HEK293T (cell line): ENCODE data around the gene ZBTB40.

Source experiments
- CTCF ChIA-PET: fragments of 350-600 bp; formaldehyde crosslinking; extraction: SDS; loops from one replicate; lab custom pipeline; 2021; ENCODE audit warnings: antibody characterized with exemption, inconsistent platforms; lab: Yijun Ruan, JAX
- POLR2A ChIA-PET: fragments of 350-600 bp; formaldehyde crosslinking; extraction: SDS; loops from one replicate; lab custom pipeline; 2020; ENCODE audit warnings: antibody characterized with exemption, inconsistent platforms; lab: Yijun Ruan, JAX
- DNase-seq: peaks from one replicate; pipeline ENCODE4 v3.0.0; 2012; ENCODE audit warnings: mixed read lengths; ENCODE audit errors: extremely low spot score
- ARNT ChIP-seq: fragments of 450-650 bp; IDR thresholded peaks from 2 replicates; pipeline ENCODE4 v1.6.1; 2017; ENCODE audit warnings: mild to moderate bottlenecking
- BHLHE40 ChIP-seq: fragments of 450-650 bp; IDR thresholded peaks from 2 replicates; pipeline ENCODE4 v1.6.1; 2016; ENCODE audit warnings: mild to moderate bottlenecking, moderate library complexity, borderline replicate concordance
- CTBP1 ChIP-seq: fragments of 450-650 bp; IDR thresholded peaks from 2 replicates; pipeline ENCODE4 v1.6.1; 2016; ENCODE audit warnings: borderline replicate concordance
- ELF4 ChIP-seq: fragments of 450-650 bp; IDR thresholded peaks from 2 replicates; pipeline ENCODE4 v1.6.1; 2017; ENCODE audit warnings: antibody characterized with exemption
- FOXA1 ChIP-seq: fragments of 450-650 bp; IDR thresholded peaks from 2 replicates; pipeline ENCODE4 v1.6.1; 2016; ENCODE audit warnings: mild to moderate bottlenecking
- FOXK2 ChIP-seq: fragments of 450-650 bp; IDR thresholded peaks from 2 replicates; pipeline ENCODE4 v1.6.1; 2016; ENCODE audit warnings: mild to moderate bottlenecking
- FOXM1 ChIP-seq: fragments of 450-650 bp; IDR thresholded peaks from 2 replicates; pipeline ENCODE4 v1.6.1; 2017; ENCODE audit warnings: mild to moderate bottlenecking, borderline replicate concordance
- HDGF ChIP-seq: fragments of 450-650 bp; IDR thresholded peaks from 2 replicates; pipeline ENCODE4 v1.6.1; 2017; ENCODE audit warnings: antibody characterized with exemption, borderline replicate concordance
- L3MBTL2 ChIP-seq: fragments of 450-650 bp; conservative IDR thresholded peaks from 2 replicates; pipeline ENCODE4 v1.6.1; 2016; ENCODE audit warnings: mild to moderate bottlenecking
- LEF1 ChIP-seq: fragments of 450-650 bp; IDR thresholded peaks from 2 replicates; pipeline ENCODE4 v1.6.1; 2017; ENCODE audit warnings: mild to moderate bottlenecking, borderline replicate concordance
- NFRKB ChIP-seq: fragments of 450-650 bp; IDR thresholded peaks from 2 replicates; pipeline ENCODE4 v1.6.1; 2016; ENCODE audit warnings: mild to moderate bottlenecking, moderate library complexity
- SP1 ChIP-seq: fragments of 450-650 bp; IDR thresholded peaks from 2 replicates; pipeline ENCODE4 v1.6.1; 2017
- SUZ12 ChIP-seq: fragments of 450-650 bp; IDR thresholded peaks from 2 replicates; pipeline ENCODE4 v1.6.1; 2016; ENCODE audit warnings: mild to moderate bottlenecking
- TARDBP ChIP-seq: fragments of 450-650 bp; IDR thresholded peaks from 2 replicates; pipeline ENCODE4 v1.6.1; 2016
- ZNF384 ChIP-seq: fragments of 450-650 bp; IDR thresholded peaks from 2 replicates; pipeline ENCODE4 v1.6.1; 2016
- TF ChIP-seq, protein P1 (sequence below): fragments of 450-650 bp; IDR thresholded peaks from 2 replicates; pipeline ENCODE4 v1.6.1; 2016

ZBTB40 gene

DNA sequence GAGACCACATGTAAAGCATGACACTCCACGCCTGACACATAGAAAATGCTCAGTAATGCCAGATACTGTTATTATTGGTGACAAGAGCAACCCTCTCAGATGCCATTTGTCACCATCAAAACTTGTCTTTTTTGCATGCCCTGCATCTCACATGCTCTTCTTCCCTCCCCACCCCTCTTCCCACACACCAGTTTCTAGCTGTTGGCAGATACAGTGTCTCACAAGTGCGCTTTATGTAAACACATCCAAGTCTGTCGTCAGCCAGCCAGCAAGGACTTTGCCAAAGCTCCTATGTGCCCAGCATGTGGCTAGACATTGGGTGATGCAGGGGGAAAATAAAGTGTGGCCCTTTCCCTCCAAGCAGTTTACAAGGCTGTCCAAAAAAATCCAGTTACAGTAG lies 66.7 kb downstream of the ZBTB40 start:
- DNase-seq = no peak
- no peak for TF ChIP-seq LEF1
- no peak for TF ChIP-seq ARNT
- no peak for TF ChIP-seq L3MBTL2
- TF ChIP-seq NFRKB = no peak
- no peak for TF ChIP-seq FOXM1
- no peak for TF ChIP-seq HDGF
- TF ChIP-seq SUZ12 = no peak
- ChIA-PET CTCF (no interaction called here), POLR2A (no interaction called here)

DNA sequence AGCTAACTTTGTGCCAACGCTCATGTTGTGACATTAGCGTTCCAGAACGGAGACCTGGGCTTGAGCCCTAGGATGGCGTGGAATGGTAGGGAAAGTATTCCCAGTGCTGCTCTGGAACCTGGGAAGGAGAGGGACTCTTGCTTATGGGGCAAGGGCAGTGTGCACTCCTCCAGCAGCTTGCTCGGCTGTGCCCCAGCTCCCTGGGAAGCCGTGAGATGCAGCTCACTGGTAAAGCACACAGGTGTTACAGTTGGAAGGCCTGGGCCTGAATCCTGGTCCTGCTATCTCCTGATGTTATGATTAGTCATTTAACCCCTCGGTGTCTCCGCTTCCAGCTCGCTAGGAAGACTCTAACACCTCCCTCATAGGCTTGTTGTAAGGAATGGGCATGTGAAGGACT lies 69.2 kb downstream of the ZBTB40 start:
- no peak for TF ChIP-seq LEF1
- TF ChIP-seq, protein P1, sequence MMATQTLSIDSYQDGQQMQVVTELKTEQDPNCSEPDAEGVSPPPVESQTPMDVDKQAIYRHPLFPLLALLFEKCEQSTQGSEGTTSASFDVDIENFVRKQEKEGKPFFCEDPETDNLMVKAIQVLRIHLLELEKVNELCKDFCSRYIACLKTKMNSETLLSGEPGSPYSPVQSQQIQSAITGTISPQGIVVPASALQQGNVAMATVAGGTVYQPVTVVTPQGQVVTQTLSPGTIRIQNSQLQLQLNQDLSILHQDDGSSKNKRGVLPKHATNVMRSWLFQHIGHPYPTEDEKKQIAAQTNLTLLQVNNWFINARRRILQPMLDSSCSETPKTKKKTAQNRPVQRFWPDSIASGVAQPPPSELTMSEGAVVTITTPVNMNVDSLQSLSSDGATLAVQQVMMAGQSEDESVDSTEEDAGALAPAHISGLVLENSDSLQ = no peak
- no peak for TF ChIP-seq HDGF
- TF ChIP-seq SP1 = no peak
- no peak for TF ChIP-seq ZNF384
- no peak for TF ChIP-seq FOXA1
- no peak for TF ChIP-seq ARNT
- no peak for TF ChIP-seq ELF4
- TF ChIP-seq SUZ12 = no peak
- TF ChIP-seq NFRKB = no peak
- TF ChIP-seq FOXM1 = no peak
- ChIA-PET CTCF (no interaction called here), POLR2A (interaction anchor here (2.0 kb wide), 1 partner anchor 11 kb away, joined by 9 read pairs; no protein-coding TSS in a partner anchor)
- DNase-seq = no peak

DNA sequence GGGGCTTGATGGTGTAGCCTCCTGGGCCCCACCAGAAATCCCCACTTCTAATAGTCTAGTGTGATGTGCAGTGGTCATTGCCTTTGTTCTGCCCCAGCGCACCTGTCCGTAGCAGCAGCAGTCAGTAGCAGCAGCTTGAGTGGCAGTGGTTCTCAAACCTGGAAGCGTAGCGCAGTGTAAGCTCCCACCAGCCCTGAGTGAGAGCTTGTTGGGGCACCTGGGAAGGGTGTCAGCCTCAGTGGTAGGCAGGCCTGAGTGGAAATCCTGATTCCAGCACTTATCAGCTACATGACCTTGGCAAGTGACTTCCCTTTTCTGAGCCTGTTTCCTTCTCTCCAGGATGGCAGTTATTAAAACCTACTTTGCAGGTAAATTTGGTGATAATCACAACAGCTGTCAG lies 70.0 kb downstream of the ZBTB40 start:
- ChIA-PET POLR2A (interaction anchor here (2.0 kb wide), 1 partner anchor 11 kb away, joined by 9 read pairs; no protein-coding TSS in a partner anchor), CTCF (no interaction called here)
- DNase-seq = no peak
- TF ChIP-seq ARNT = no peak
- no peak for TF ChIP-seq TARDBP
- no peak for TF ChIP-seq LEF1
- no peak for TF ChIP-seq ELF4
- TF ChIP-seq L3MBTL2 = no peak
- no peak for TF ChIP-seq FOXA1
- no peak for TF ChIP-seq BHLHE40
- no peak for TF ChIP-seq FOXK2
- TF ChIP-seq FOXM1 = no peak
- no peak for TF ChIP-seq SUZ12

DNA sequence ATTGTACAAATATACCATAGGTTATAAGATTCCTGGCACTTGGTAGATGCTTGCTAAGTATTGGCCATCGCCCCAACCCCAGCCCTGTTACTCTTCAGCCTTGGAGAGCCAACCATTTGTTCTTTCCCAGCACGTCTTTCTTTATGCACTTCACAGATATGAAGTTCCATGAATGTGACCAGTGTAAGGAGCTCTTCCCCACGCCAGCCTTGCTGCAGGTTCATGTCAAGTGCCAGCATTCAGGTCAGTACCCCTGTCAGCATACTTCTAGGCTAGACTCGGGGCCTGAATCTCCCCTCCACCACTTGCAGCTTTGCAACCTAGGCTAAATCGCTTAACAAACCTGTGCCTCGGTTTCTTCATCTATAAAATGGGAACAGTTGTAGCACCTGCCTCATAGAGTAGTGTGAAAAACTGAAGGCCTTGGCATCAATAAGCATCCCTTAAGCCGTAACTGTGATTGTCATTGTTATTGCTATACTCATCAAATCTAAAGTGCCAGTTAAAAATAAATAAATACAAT lies 70.6 kb downstream of the ZBTB40 start:
- CTCF ChIA-PET = no interaction called here
- TF ChIP-seq LEF1 = no peak
- no peak for TF ChIP-seq FOXM1
- TF ChIP-seq CTBP1 = no peak
- no peak for TF ChIP-seq SP1
- TF ChIP-seq ARNT = no peak
- no peak for TF ChIP-seq NFRKB
- TF ChIP-seq, protein P1 = no peak
- TF ChIP-seq SUZ12 = no peak
- no peak for TF ChIP-seq TARDBP
- no peak for TF ChIP-seq ELF4
- no peak for TF ChIP-seq FOXK2
- no peak for TF ChIP-seq ZNF384
- no peak for TF ChIP-seq L3MBTL2
- no peak for TF ChIP-seq HDGF
- no peak for TF ChIP-seq BHLHE40
- TF ChIP-seq FOXA1 = no peak
- POLR2A ChIA-PET = interaction anchor here (2.0 kb wide), 1 partner anchor 10 kb away, joined by 9 read pairs; no protein-coding TSS in a partner anchor
- DNase-seq = no peak

DNA sequence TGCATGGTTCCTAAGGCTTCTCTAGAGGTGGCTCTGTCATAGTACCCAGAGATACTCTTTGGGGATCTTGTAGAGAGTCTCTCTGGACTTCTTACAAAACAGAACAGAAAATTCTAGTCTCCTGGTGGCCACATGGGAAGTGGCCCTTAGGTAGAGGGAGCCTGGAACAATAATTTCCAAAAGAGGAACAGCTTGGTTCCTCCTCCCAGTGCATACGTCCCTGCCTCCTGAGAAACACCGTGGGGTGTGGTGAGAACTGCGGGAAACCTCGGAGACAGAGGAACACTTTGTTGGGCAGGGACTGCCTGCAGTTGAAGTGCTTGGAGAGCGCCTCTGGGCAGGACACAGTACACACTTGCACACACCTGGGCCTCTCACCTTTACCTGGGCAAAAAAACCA lies 72.8 kb downstream of the ZBTB40 start:
- DNase-seq = no peak
- POLR2A ChIA-PET = no interaction called here
- CTCF ChIA-PET = no interaction called here
- TF ChIP-seq, protein P1 = no peak

DNA sequence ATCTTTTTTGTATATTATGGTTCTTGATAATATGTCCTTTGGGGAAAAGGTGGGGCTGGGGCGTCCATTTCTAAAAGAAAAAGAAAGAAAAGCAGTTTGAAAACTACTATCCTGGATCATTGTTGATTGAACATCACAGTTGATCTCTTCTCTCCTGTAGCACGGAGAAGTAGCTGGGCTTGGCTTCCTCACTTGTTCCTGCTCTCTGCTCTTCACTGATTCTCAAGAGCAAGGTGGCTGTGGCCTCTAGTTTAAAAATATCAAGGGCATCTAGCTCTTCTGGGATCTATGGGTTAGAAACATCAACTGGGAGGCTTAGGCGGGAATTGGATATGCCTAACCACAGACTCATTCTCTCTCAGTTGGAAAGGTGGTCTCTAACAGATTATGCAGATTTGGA lies 73.6 kb downstream of the ZBTB40 start:
- DNase-seq = no peak
- TF ChIP-seq L3MBTL2 (no peak), FOXK2 (no peak), HDGF (no peak)
- CTCF ChIA-PET = no interaction called here
- POLR2A ChIA-PET = no interaction called here

DNA sequence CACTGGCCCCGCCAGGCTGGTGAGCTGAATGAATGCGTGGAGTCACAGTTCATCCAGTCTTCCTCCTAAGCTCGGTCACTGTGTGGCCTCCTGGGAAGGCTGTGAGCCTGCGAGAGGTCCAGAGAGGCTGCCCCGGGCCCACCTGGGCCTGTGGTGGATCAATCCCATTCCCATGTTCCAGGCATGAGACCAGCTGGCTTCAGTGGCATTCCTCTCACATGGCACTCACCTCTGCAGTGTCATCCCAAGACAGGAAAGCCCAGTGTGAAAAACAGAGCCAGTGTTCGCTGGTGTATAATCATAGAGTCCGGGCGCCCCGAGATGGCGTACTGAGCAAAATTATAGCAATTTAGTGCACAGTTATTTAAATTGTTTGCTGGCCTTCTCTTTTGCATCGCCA lies 74.0 kb downstream of the ZBTB40 start:
- ChIA-PET CTCF (no interaction called here), POLR2A (no interaction called here)
- TF ChIP-seq ARNT (no peak), ELF4 (no peak), BHLHE40 (no peak), SP1 (no peak), SUZ12 (no peak)
- TF ChIP-seq, protein P1 = no peak
- DNase-seq = no peak
